H1 (cell line): Measurements from ENCODE around the gene GULP1. TPM values are rescaled to one million over a fixed set of nuclear protein-coding genes. Genes with fewer than 3 reads are reported as not detected.

Experiments used
- EZH2 ChIP-seq: fragments of 200-600 bp; sonication (generic); IDR thresholded peaks from 2 replicates; pipeline ENCODE4 v1.7.1; 2012; ENCODE audit warnings: low read depth, mild to moderate bottlenecking, moderate library complexity, low read length, inconsistent platforms; ENCODE audit not compliant: severe bottlenecking
- NRF1 ChIP-seq: IDR thresholded peaks from 2 replicates; pipeline ENCODE4 v1.6.1; 2011; ENCODE audit warnings: mild to moderate bottlenecking, low read depth, low read length, improper control_type of control experiment
- polyA plus RNA-seq, 7 experiments: library from polyadenylated mRNA; depleted of rRNA in 3 of 7; stranded (reverse) in 5 of 7; unstranded in 2 of 7; fragments of >200 nt in 5 of 7; fragments of 200-250 nt in 2 of 7; gene quantifications; 1 replicate in 5 of 7; 2 replicates in 1 of 7; 4 replicates in 1 of 7; pipeline versions ENCODE4 v1.2.1 to v1.2.3, GENCODE V29; 2011 to 2013; ENCODE audit warnings: missing spikeins in 2 of 7, mixed read lengths in 2 of 7
- total RNA-seq: library from RNA; stranded (reverse); fragmentation: NEBNext Ultra II Directional; extraction: Animal tissue kit (Norgen Biotek cat#: 25700); gene quantifications from 2 replicates; pipeline ENCODE4 v1.2.1, GENCODE V29; 2021

The GULP1 gene
- total and polyA plus RNA-seq, 2 of the 8 experiments (the other 6 are each of a cell fraction or from before 2014, with no cell fraction given): 69.7 to 139 TPM

- no peak for TF ChIP-seq NRF1
- TF ChIP-seq EZH2: no peak
Measured at GRCh38 chr2:188627471-188627870, 335.8 kb downstream of the GULP1 start (continued).
